Measurements from ENCODE around the gene KCNMA1.

GRCh38 chr10:77228559-77228958 is 409.0 kb downstream of the KCNMA1 start:
- TF ChIP-seq POLR2A (IDR thresholded peaks at IDR 0.05) (no peak), CTCF (IDR thresholded peaks at IDR 0.05) (no peak), POLR2AphosphoS5 (IDR thresholded peaks at IDR 0.05) (peak; percentile 38)
